DND-41 (cell line): Measurements from ENCODE around the gene RALGPS1.

Experiments
- EZH2 ChIP-seq: IDR thresholded peaks from 3 replicates; pipeline ENCODE4 v1.6.1; 2012; ENCODE audit warnings: borderline replicate concordance, low read depth, mild to moderate bottlenecking, moderate library complexity, low read length, inconsistent platforms; ENCODE audit not compliant: severe bottlenecking
- TF ChIP-seq, protein P1 (sequence below): IDR thresholded peaks from 2 replicates; pipeline ENCODE4 v1.5.1; 2012; ENCODE audit warnings: borderline replicate concordance, low read length, moderate library complexity, mild to moderate bottlenecking; ENCODE audit not compliant: poor library complexity, severe bottlenecking; ENCODE audit errors: extremely low read depth

DNA sequence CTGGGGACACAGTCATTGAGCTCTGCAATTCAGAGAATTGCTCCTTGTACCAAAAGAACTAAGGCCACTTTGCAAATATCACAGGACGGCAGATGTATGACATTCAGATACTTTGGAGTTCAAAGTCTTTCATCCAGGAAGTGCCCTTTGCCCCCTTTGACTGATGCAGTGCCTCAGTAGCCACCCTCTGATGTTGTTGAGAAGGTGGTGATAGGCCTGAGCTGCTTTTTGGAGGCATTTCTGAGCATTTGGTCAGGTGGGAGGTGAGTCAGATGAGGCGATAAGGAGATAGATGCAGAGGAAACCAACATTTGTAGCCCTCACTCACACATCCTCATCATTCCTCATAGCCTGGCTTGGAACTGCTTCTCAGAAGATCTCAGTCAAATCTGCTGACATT is 144.4 kb downstream of the RALGPS1 start:
- TF ChIP-seq, protein P1, sequence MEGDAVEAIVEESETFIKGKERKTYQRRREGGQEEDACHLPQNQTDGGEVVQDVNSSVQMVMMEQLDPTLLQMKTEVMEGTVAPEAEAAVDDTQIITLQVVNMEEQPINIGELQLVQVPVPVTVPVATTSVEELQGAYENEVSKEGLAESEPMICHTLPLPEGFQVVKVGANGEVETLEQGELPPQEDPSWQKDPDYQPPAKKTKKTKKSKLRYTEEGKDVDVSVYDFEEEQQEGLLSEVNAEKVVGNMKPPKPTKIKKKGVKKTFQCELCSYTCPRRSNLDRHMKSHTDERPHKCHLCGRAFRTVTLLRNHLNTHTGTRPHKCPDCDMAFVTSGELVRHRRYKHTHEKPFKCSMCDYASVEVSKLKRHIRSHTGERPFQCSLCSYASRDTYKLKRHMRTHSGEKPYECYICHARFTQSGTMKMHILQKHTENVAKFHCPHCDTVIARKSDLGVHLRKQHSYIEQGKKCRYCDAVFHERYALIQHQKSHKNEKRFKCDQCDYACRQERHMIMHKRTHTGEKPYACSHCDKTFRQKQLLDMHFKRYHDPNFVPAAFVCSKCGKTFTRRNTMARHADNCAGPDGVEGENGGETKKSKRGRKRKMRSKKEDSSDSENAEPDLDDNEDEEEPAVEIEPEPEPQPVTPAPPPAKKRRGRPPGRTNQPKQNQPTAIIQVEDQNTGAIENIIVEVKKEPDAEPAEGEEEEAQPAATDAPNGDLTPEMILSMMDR: no peak
- no peak for TF ChIP-seq EZH2
